IMR-90 (cell line): Measurements from ENCODE around the gene GPR3. TPM values are rescaled to one million over a fixed set of nuclear protein-coding genes. Genes with fewer than 3 reads are reported as not detected.

Source experiments
- ATAC-seq: fragments of 200-7000 bp; cut with Tn5 transposase; 2 replicates; pipeline ENCODE4 v1.9.1; 2020; ENCODE audit warnings: low read depth, mild to moderate bottlenecking, moderate library complexity
- BruUV-seq: library from RNA; stranded (reverse); fragments of 400-500 nt; replicated peaks from 2 replicates; lab custom pipeline; 2021; lab: Mats Ljungman, UMichigan
- CTCF ChIA-PET: fragments of 300-600 bp; formaldehyde crosslinking; extraction: SDS; loops from one replicate; lab custom pipeline; 2021; ENCODE audit warnings: antibody characterized with exemption; lab: Yijun Ruan, JAX
- POLR2A ChIA-PET: fragments of 300-600 bp; sonication (Branson Sonifier 250); formaldehyde crosslinking; loops from one replicate; lab custom pipeline; 2022; ENCODE audit warnings: antibody characterized with exemption; ENCODE audit not compliant: unreplicated experiment; lab: Charles Lee
- DNase-seq: peaks from one replicate; pipeline ENCODE4 v3.0.0; 2013
- H2AFZ ChIP-seq: replicated peaks from 2 replicates; pipeline ENCODE3; 2013; ENCODE audit warnings: low read length, mild to moderate bottlenecking; ENCODE audit not compliant: poor library complexity
- H2AK5ac ChIP-seq: 2 replicates; pipeline ENCODE4 v1.6.1; 2013; ENCODE audit warnings: low read depth, low read length, inconsistent platforms
- H2AK9ac ChIP-seq: replicated peaks from 2 replicates; pipeline ENCODE3; 2013; ENCODE audit warnings: mild to moderate bottlenecking, low read depth, low read length, moderate library complexity; ENCODE audit not compliant: poor library complexity
- H2BK120ac ChIP-seq: 2 replicates; pipeline ENCODE4 v1.6.1; 2013; ENCODE audit warnings: low read depth, low read length, inconsistent platforms
- H2BK15ac ChIP-seq: 3 replicates; pipeline ENCODE4 v1.6.1; 2013; ENCODE audit warnings: low read depth, low read length, inconsistent platforms
- H2BK20ac ChIP-seq: 2 replicates; pipeline ENCODE4 v1.6.1; 2013; ENCODE audit warnings: low read depth, mild to moderate bottlenecking, inconsistent platforms, low read length, moderate library complexity
- H2BK5ac ChIP-seq: 2 replicates; pipeline ENCODE4 v1.6.1; 2013; ENCODE audit warnings: mild to moderate bottlenecking, low read depth, low read length, inconsistent platforms; ENCODE audit not compliant: poor library complexity, severe bottlenecking
- H3K14ac ChIP-seq: replicated peaks from 2 replicates; pipeline ENCODE4 v1.6.1; 2013; ENCODE audit warnings: low read depth, low read length, inconsistent platforms
- H3K18ac ChIP-seq: 2 replicates; pipeline ENCODE4 v1.6.1; 2013; ENCODE audit warnings: low read depth, low read length, control low read depth
- H3K23ac ChIP-seq: 2 replicates; pipeline ENCODE4 v1.6.1; 2013; ENCODE audit warnings: low read depth, low read length, inconsistent platforms
- H3K27ac ChIP-seq: 2 replicates; pipeline ENCODE4 v1.5.1; 2013; ENCODE audit warnings: mild to moderate bottlenecking, control low read depth, low read length; ENCODE audit not compliant: insufficient read depth
- H3K27me3 ChIP-seq: 2 replicates; pipeline ENCODE4 v1.6.1; 2013; ENCODE audit warnings: low read length; ENCODE audit not compliant: control insufficient read depth, insufficient read depth
- H3K36me3 ChIP-seq: 2 replicates; pipeline ENCODE4 v1.6.1; 2013; ENCODE audit warnings: low read length, mixed read lengths; ENCODE audit not compliant: control insufficient read depth, insufficient read depth
- H3K4ac ChIP-seq: 2 replicates; pipeline ENCODE4 v1.6.1; 2013; ENCODE audit warnings: low read depth, low read length, inconsistent platforms
- H3K4me1 ChIP-seq: 2 replicates; pipeline ENCODE4 v1.6.1; 2013; ENCODE audit warnings: low read length, mixed read lengths; ENCODE audit not compliant: control insufficient read depth, insufficient read depth
- H3K4me2 ChIP-seq: 2 replicates; pipeline ENCODE4 v1.6.1; 2013; ENCODE audit warnings: low read depth, mild to moderate bottlenecking, control low read depth, low read length, moderate library complexity
- H3K4me3 ChIP-seq: 2 replicates; pipeline ENCODE4 v1.5.1; 2013; ENCODE audit warnings: low read depth, mild to moderate bottlenecking, control low read depth, low read length, moderate library complexity; ENCODE audit not compliant: insufficient read depth
- H3K56ac ChIP-seq: 2 replicates; pipeline ENCODE4 v1.6.1; 2013; ENCODE audit warnings: low read length, inconsistent platforms; ENCODE audit not compliant: insufficient read depth; ENCODE audit errors: extremely low read depth
- H3K79me1 ChIP-seq, 2 experiments: 2 replicates each; pipeline ENCODE4 v1.6.1; 2013; ENCODE audit warnings: low read length in 2 of 2, inconsistent platforms in 1 of 2, low read depth in 1 of 2
- H3K9ac ChIP-seq: 2 replicates; pipeline ENCODE4 v1.6.1; 2013; ENCODE audit warnings: low read depth, low read length, control low read depth
- H3K9me1 ChIP-seq: 2 replicates; pipeline ENCODE4 v1.6.1; 2013; ENCODE audit warnings: low read length, inconsistent platforms; ENCODE audit not compliant: insufficient read depth
- H3K9me3 ChIP-seq: 2 replicates; pipeline ENCODE4 v1.6.1; 2013; ENCODE audit warnings: low read length; ENCODE audit not compliant: control insufficient read depth, insufficient read depth
- H4K20me1 ChIP-seq: 2 replicates; pipeline ENCODE4 v1.6.1; 2013; ENCODE audit warnings: low read length, inconsistent platforms; ENCODE audit not compliant: insufficient read depth
- H4K5ac ChIP-seq: 2 replicates; pipeline ENCODE4 v1.6.1; 2013; ENCODE audit warnings: mild to moderate bottlenecking, low read depth, low read length, control low read depth
- H4K8ac ChIP-seq, 2 experiments: 2 replicates each; pipeline ENCODE4 v1.6.1; 2013; ENCODE audit warnings: low read depth in 2 of 2, low read length in 2 of 2, control low read depth in 1 of 2, inconsistent platforms in 1 of 2
- H4K91ac ChIP-seq: 2 replicates; pipeline ENCODE4 v1.6.1; 2013; ENCODE audit warnings: low read depth, low read length, inconsistent platforms; ENCODE audit not compliant: insufficient read depth
- CHD1 ChIP-seq: IDR thresholded peaks from 2 replicates; pipeline ENCODE4 v1.6.1; 2012; ENCODE audit warnings: low read depth, low read length, improper control_type of control experiment
- CTCF ChIP-seq: conservative IDR thresholded peaks from 2 replicates; pipeline ENCODE4 v1.5.1; 2012; ENCODE audit warnings: mild to moderate bottlenecking, low read depth, low read length, improper control_type of control experiment
- ELK1 ChIP-seq: fragments of 150-350 bp; IDR thresholded peaks from 2 replicates; pipeline ENCODE4 v1.6.1; 2016; ENCODE audit warnings: low read depth, mild to moderate bottlenecking, low read length, moderate library complexity, borderline replicate concordance
- MAFK ChIP-seq: IDR thresholded peaks from 2 replicates; pipeline ENCODE4 v1.6.1; 2012; ENCODE audit warnings: low read depth, low read length, improper control_type of control experiment
- POLR2A ChIP-seq: IDR thresholded peaks from 2 replicates; pipeline ENCODE4 v1.6.1; 2012; ENCODE audit warnings: mild to moderate bottlenecking, low read depth, low read length
- WGBS, 2 experiments: methylation state at CpG; one replicate each; pipeline versions ENCODE4 v1.1.5 to v1.1.7; 2013; ENCODE audit warnings: missing lambda C conversion rate in 2 of 2; ENCODE audit not compliant: insufficient read length in 1 of 2; ENCODE audit errors: extremely low coverage in 2 of 2; 5-methylcytosine and 5-hydroxymethylcytosine counted together
- dilution Hi-C: fragments of 300-500 bp; cut with HindIII; formaldehyde crosslinking; loops from one replicate; pipeline ENCODE4 v1.14.3; 2018; ENCODE audit warnings: low sequenced_read_pairs; ENCODE audit not compliant: unreplicated experiment
- in situ Hi-C: fragments of 300-500 bp; cut with MboI; formaldehyde crosslinking; loops from 3 replicates; pipeline ENCODE4 v1.14.3; 2019; ENCODE audit warnings: low sequenced_read_pairs, inconsistent platforms, mixed read lengths
- intact Hi-C: fragments of 100-400 bp; cut with micrococcal nuclease; formaldehyde crosslinking; loops from 2 replicates; pipeline ENCODE4 v1.10.0; 2022
- polyA plus RNA-seq, 3 experiments: library from polyadenylated mRNA; depleted of rRNA; stranded (reverse); fragments of >200 nt; gene quantifications; 2 replicates each; pipeline ENCODE4 v1.2.3, GENCODE V29; 2012; ENCODE audit warnings: low replicate concordance in 1 of 3
- total RNA-seq: library from RNA; depleted of rRNA; stranded (reverse); fragments of >200 nt; gene quantifications from 2 replicates; pipeline ENCODE4 v1.2.3, GENCODE V29; 2012

Gene GPR3
- total and polyA plus RNA-seq, 2 of the 4 experiments (the other 2 are of a cell fraction), result 0.72 to 4.8 TPM

GRCh38 chr1:27343639-27344025 is 48.8 kb upstream of the GPR3 start:
- POLR2A ChIA-PET, result no interaction called here
- Histone ChIP-seq H3K9me3 (no peaks in the 10 kb centered on the region), H4K20me1 (no peaks in the 10 kb centered on the region), H3K14ac (no peak overlapping the region), H3K27me3 (no peaks in the 10 kb centered on the region), H4K91ac (no peak overlapping the region), H3K79me1 (no peaks in the 10 kb centered on the region), H3K56ac (no peak overlapping the region), H4K8ac (no peak overlapping the region), H3K4me1 (peaks cover 15% of the 10 kb centered on the region), H3K4me2 (no peak overlapping the region), H3K9me1 (peaks cover 7% of the 10 kb centered on the region; the same call in 1 of the 2 replicates), H2BK20ac (no peak overlapping the region), H2BK15ac (no peak overlapping the region), H4K5ac (no peak overlapping the region), H3K4ac (no peak overlapping the region), H3K36me3 (0 out of 2 replicates have a peak, but pooled peaks cover 2% of the 10 kb centered on the region), H2BK120ac (no peak overlapping the region), H2AK9ac (no peak overlapping the region), H2AFZ (no peak overlapping the region), H3K4me3 (no peak overlapping the region), H3K9ac (no peak overlapping the region), H3K27ac (no peak overlapping the region), H2AK5ac (no peak overlapping the region), H2BK5ac (no peak overlapping the region), H3K18ac (no peak overlapping the region), H3K23ac (no peak overlapping the region)
- CTCF ChIA-PET, result no interaction called here
- no TSS peak for BruUV-seq
- intact Hi-C loops (no loop called here), in situ Hi-C loops (no loop called here), dilution Hi-C loops (no loop called here)
- TF ChIP-seq CTCF (no peak), CHD1 (no peak), ELK1 (no peak), MAFK (no peak), POLR2A (no peak)
- no peak for DNase-seq
- no peak for ATAC-seq
- no CpG with 5 or more reads among the region's 5 CpGs for WGBS, 2 experiments
